Measurements from ENCODE around the gene SAT1.

SAT1 gene

GRCh38 chrX:23810279-23810678, 27.3 kb downstream of the SAT1 start:
- Histone ChIP-seq H4K20me1 (ENCODE audit: insufficient read depth, low read length) (no peaks in the 10 kb centered on the region), H3K9ac (ENCODE audit: low read length) (no peak overlapping the region), H3K4me3 (ENCODE audit: low read length) (peak overlapping the region; percentile 63; the same call in 1 of the 2 replicates), H3K36me3 (replicated peaks; ENCODE audit: low read depth, low read length) (no peaks in the 10 kb centered on the region), H3K9me3 (ENCODE audit: insufficient read depth, low read length) (peaks cover 4% of the 10 kb centered on the region; the same call in 1 of the 2 replicates), H3K4me1 (ENCODE audit: low read length) (peaks cover 30% of the 10 kb centered on the region), H2AFZ (ENCODE audit: low read depth, low read length) (no peak overlapping the region), H3K4me2 (ENCODE audit: low read length) (peak overlapping the region; percentile 70; the same call in 1 of the 2 replicates), H3K27me3 (ENCODE audit: low read depth, low read length) (0 out of 2 replicates have a peak, but pooled peaks cover 2% of the 10 kb centered on the region), H3K27ac (ENCODE audit: low read length) (no peak overlapping the region), H3K79me2 (ENCODE audit: low read length) (no peaks in the 10 kb centered on the region)
- TF ChIP-seq CTCF (IDR thresholded peaks at IDR 0.05; ENCODE audit: low read depth, low read length) = no peak
- TF ChIP-seq EZH2phosphoT487 (IDR thresholded peaks at IDR 0.05; ENCODE audit: low read depth) = no peak

GRCh38 chrX:23811108-23811651, 28.2 kb downstream of the SAT1 start:
- TF ChIP-seq CTCF (IDR thresholded peaks at IDR 0.05; ENCODE audit: low read depth, low read length) = no peak
- no peak for TF ChIP-seq EZH2phosphoT487 (IDR thresholded peaks at IDR 0.05; ENCODE audit: low read depth)
- Histone ChIP-seq H4K20me1 (ENCODE audit: insufficient read depth, low read length) (no peaks in the 10 kb centered on the region), H3K36me3 (replicated peaks; ENCODE audit: low read depth, low read length) (no peaks in the 10 kb centered on the region), H3K4me2 (ENCODE audit: low read length) (peak overlapping the region; percentile 70), H3K27ac (ENCODE audit: low read length) (peak overlapping the region; percentile 4; the same call in 1 of the 2 replicates), H3K9ac (ENCODE audit: low read length) (peak overlapping the region; percentile 17; the same call in 1 of the 2 replicates), H3K79me2 (ENCODE audit: low read length) (no peaks in the 10 kb centered on the region), H2AFZ (ENCODE audit: low read depth, low read length) (0 out of 2 replicates have a peak overlapping the region, but pooled peaks have one; percentile 10), H3K27me3 (ENCODE audit: low read depth, low read length) (0 out of 2 replicates have a peak, but pooled peaks cover 2% of the 10 kb centered on the region), H3K4me1 (ENCODE audit: low read length) (peaks cover 30% of the 10 kb centered on the region), H3K9me3 (ENCODE audit: insufficient read depth, low read length) (peaks cover 4% of the 10 kb centered on the region; the same call in 1 of the 2 replicates), H3K4me3 (ENCODE audit: low read length) (peak overlapping the region; percentile 63)

- Histone ChIP-seq H3K4me2 (ENCODE audit: low read length) (peak overlapping the region; percentile 70), H3K36me3 (replicated peaks; ENCODE audit: low read depth, low read length) (no peaks in the 10 kb centered on the region), H3K4me3 (ENCODE audit: low read length) (peak overlapping the region; percentile 63), H4K20me1 (ENCODE audit: insufficient read depth, low read length) (no peaks in the 10 kb centered on the region), H3K27me3 (ENCODE audit: low read depth, low read length) (0 out of 2 replicates have a peak, but pooled peaks cover 2% of the 10 kb centered on the region), H3K9ac (ENCODE audit: low read length) (peak overlapping the region; percentile 17; the same call in 1 of the 2 replicates), H3K27ac (ENCODE audit: low read length) (no peak overlapping the region), H2AFZ (ENCODE audit: low read depth, low read length) (0 out of 2 replicates have a peak overlapping the region, but pooled peaks have one; percentile 10), H3K4me1 (ENCODE audit: low read length) (peaks cover 30% of the 10 kb centered on the region), H3K9me3 (ENCODE audit: insufficient read depth, low read length) (peaks cover 4% of the 10 kb centered on the region; the same call in 1 of the 2 replicates), H3K79me2 (ENCODE audit: low read length) (no peaks in the 10 kb centered on the region)
- TF ChIP-seq EZH2phosphoT487 (IDR thresholded peaks at IDR 0.05; ENCODE audit: low read depth) (no peak), CTCF (IDR thresholded peaks at IDR 0.05; ENCODE audit: low read depth, low read length) (no peak)
These were observed 28.7 kb downstream of the SAT1 start for GRCh38 chrX:23811656-23812055.

GRCh38 chrX:23813808-23814207, 30.8 kb downstream of the SAT1 start:
- H3K4me2 ChIP-seq (ENCODE audit: low read length) = no peak overlapping the region
- H3K27ac ChIP-seq (ENCODE audit: low read length) = no peak overlapping the region
- no peaks in the 10 kb centered on the region for H4K20me1 ChIP-seq (ENCODE audit: insufficient read depth, low read length)
- H3K79me2 ChIP-seq (ENCODE audit: low read length) = no peaks in the 10 kb centered on the region
- H3K36me3 ChIP-seq (replicated peaks; ENCODE audit: low read depth, low read length) = no peaks in the 10 kb centered on the region
- H3K9ac ChIP-seq (ENCODE audit: low read length) = no peak overlapping the region
- TF ChIP-seq CTCF (IDR thresholded peaks at IDR 0.05; ENCODE audit: low read depth, low read length) (no peak), EZH2phosphoT487 (IDR thresholded peaks at IDR 0.05; ENCODE audit: low read depth) (no peak)
- peaks cover 4% of the 10 kb centered on the region; the same call in 1 of the 2 replicates for H3K9me3 ChIP-seq (ENCODE audit: insufficient read depth, low read length)
- 0 out of 2 replicates have a peak, but pooled peaks cover 2% of the 10 kb centered on the region for H3K27me3 ChIP-seq (ENCODE audit: low read depth, low read length)
- H3K4me1 ChIP-seq (ENCODE audit: low read length) = peaks cover 34% of the 10 kb centered on the region
- no peak overlapping the region for H3K4me3 ChIP-seq (ENCODE audit: low read length)
- H2AFZ ChIP-seq (ENCODE audit: low read depth, low read length) = no peak overlapping the region

Measured in OCI-LY3 (cell line).